Keratinocyte (primary cell): ENCODE measurements around the gene CSRNP2. TPM values are rescaled to one million over a fixed set of nuclear protein-coding genes. Genes with fewer than 3 reads are reported as not detected.

Source experiments
- DNase-seq: peaks from one replicate; pipeline ENCODE4 v3.0.0-alpha.2; 2011; ENCODE audit warnings: low read depth, missing footprints, low spot score
- FAIRE-seq: peaks from 2 replicates; lab custom pipeline; 2011; peaks lifted over from hg19 to GRCh38; lab: Jason Lieb, UNC
- H2AFZ ChIP-seq: 2 replicates; pipeline ENCODE4 v1.6.0; 2012; ENCODE audit warnings: low read length, control low read depth, inconsistent platforms; ENCODE audit not compliant: control insufficient read depth
- H3K27ac ChIP-seq: 2 replicates; pipeline ENCODE4 v1.5.1; 2011; ENCODE audit warnings: low read length; ENCODE audit not compliant: control insufficient read depth, insufficient read depth
- H3K27me3 ChIP-seq: 3 replicates; pipeline ENCODE4 v1.6.0; 2011; ENCODE audit warnings: low read length; ENCODE audit not compliant: control insufficient read depth, insufficient read depth; ENCODE audit errors: extremely low read depth
- H3K36me3 ChIP-seq, 2 experiments: 2 replicates in 1 of 2; 3 replicates in 1 of 2; pipeline ENCODE4 v1.5.1; 2011; ENCODE audit warnings: low read length in 2 of 2, mild to moderate bottlenecking in 1 of 2; ENCODE audit not compliant: control insufficient read depth in 2 of 2, insufficient read depth in 2 of 2; ENCODE audit errors: extremely low read depth in 1 of 2
- H3K4me1 ChIP-seq: 3 replicates; pipeline ENCODE4 v1.5.1; 2011; ENCODE audit warnings: low read length; ENCODE audit not compliant: control insufficient read depth, insufficient read depth; ENCODE audit errors: extremely low read depth
- H3K4me2 ChIP-seq: 3 replicates; pipeline ENCODE4 v1.6.0; 2011; ENCODE audit warnings: low read depth, low read length; ENCODE audit not compliant: control insufficient read depth, insufficient read depth; ENCODE audit errors: extremely low read depth
- H3K4me3 ChIP-seq, 3 experiments: fragments of 200-600 bp in 1 of 3; sonication (generic) in 1 of 3; 2 replicates in 2 of 3; 3 replicates in 1 of 3; pipeline ENCODE4 v1.5.1; 2011 to 2016; ENCODE audit warnings: low read length in 3 of 3, mild to moderate bottlenecking in 3 of 3, control low read depth in 2 of 3, inconsistent platforms in 1 of 3, low read depth in 1 of 3, mixed read lengths in 1 of 3, mixed run types in 1 of 3, moderate library complexity in 1 of 3; ENCODE audit not compliant: control insufficient read depth in 2 of 3, insufficient read depth in 2 of 3; ENCODE audit errors: extremely low read depth in 1 of 3
- H3K79me2 ChIP-seq: 2 replicates; pipeline ENCODE4 v1.6.0; 2012; ENCODE audit warnings: low read length; ENCODE audit not compliant: control insufficient read depth, insufficient read depth
- H3K9ac ChIP-seq: 3 replicates; pipeline ENCODE4 v1.6.0; 2011; ENCODE audit warnings: low read length; ENCODE audit not compliant: control insufficient read depth, insufficient read depth; ENCODE audit errors: extremely low read depth
- H3K9me1 ChIP-seq: 3 replicates; pipeline ENCODE4 v1.6.0; 2011; ENCODE audit warnings: low read length; ENCODE audit not compliant: control insufficient read depth, insufficient read depth; ENCODE audit errors: extremely low read depth
- H3K9me3 ChIP-seq: 2 replicates; pipeline ENCODE4 v1.5.1; 2012; ENCODE audit warnings: low read depth, low read length; ENCODE audit not compliant: control insufficient read depth
- H4K20me1 ChIP-seq: 3 replicates; pipeline ENCODE4 v1.6.0; 2011; ENCODE audit warnings: low read length; ENCODE audit not compliant: control insufficient read depth, insufficient read depth; ENCODE audit errors: extremely low read depth
- CTCF ChIP-seq, 3 experiments: IDR thresholded peaks in 1 of 3; conservative IDR thresholded peaks in 1 of 3; optimal IDR thresholded peaks in 1 of 3; 2 replicates in 2 of 3; 3 replicates in 1 of 3; pipeline versions ENCODE3 to v1.5.1; 2011; ENCODE audit warnings: low read length in 3 of 3, mild to moderate bottlenecking in 3 of 3, moderate library complexity in 2 of 3, control low read depth in 1 of 3, inconsistent platforms in 1 of 3; ENCODE audit not compliant: insufficient read depth in 2 of 3; ENCODE audit errors: extremely low read depth in 1 of 3
- EZH2 ChIP-seq: IDR thresholded peaks from one replicate; pipeline ENCODE4 v1.6.1; 2012; ENCODE audit warnings: inconsistent platforms, mild to moderate bottlenecking, low read length, moderate library complexity
- dilution Hi-C: fragments of 300-500 bp; cut with MboI; formaldehyde crosslinking; loops from one replicate; pipeline ENCODE4 v1.7.0; 2020; ENCODE audit warnings: low sequenced_read_pairs; ENCODE audit not compliant: extremely low pct_ligation_motif_present
- polyA plus RNA-seq, 5 experiments: library from polyadenylated mRNA; depleted of rRNA in 3 of 5; stranded (reverse) in 3 of 5; stranded (forward) in 1 of 5; unstranded in 1 of 5; fragments of >200 nt; gene quantifications; 1 replicate in 1 of 5; 2 replicates in 3 of 5; 3 replicates in 1 of 5; pipeline versions ENCODE4 v1.2.1 to v1.2.3, GENCODE V29; 2011 to 2012; ENCODE audit warnings: missing spikeins in 2 of 5, low read depth in 1 of 5, low replicate concordance in 1 of 5

Gene CSRNP2
- polyA plus RNA-seq, 1 donor (not counting 4 experiments of a cell fraction or from before 2014, with no cell fraction given): 18.4 TPM

GRCh38 chr12:51127050-51127729 lies 43.8 kb upstream of the CSRNP2 start:
- TF ChIP-seq EZH2 (no peak), CTCF (optimal IDR thresholded peaks at IDR 0.05 in 1 of 3, IDR thresholded peaks at IDR 0.05 in 1 of 3, conservative IDR thresholded peaks at IDR 0.05 in 1 of 3; ENCODE audit: extremely low read depth in 1 of 3, insufficient read depth in 2 of 3, low read length in 3 of 3) (no peak)
- no peaks in the 10 kb centered on the region for H4K20me1 ChIP-seq
- H3K4me1 ChIP-seq: peaks cover 25% of the 10 kb centered on the region
- dilution Hi-C loops: no loop called here
- peak overlapping the region; percentile 80 for H3K27ac ChIP-seq
- peak overlapping the region in 2 of 3 experiments; percentile 8 for H3K4me3 ChIP-seq
- H3K27me3 ChIP-seq: no peaks in the 10 kb centered on the region
- H3K79me2 ChIP-seq: no peaks in the 10 kb centered on the region
- H3K9me3 ChIP-seq: no peaks in the 10 kb centered on the region
- peaks cover 6% of the 10 kb centered on the region in 2 experiments for H3K36me3 ChIP-seq
- DNase-seq: peak; percentile 21
- H2AFZ ChIP-seq: peak overlapping the region; percentile 25
- H3K9ac ChIP-seq: peak overlapping the region; percentile 54
- no peaks in the 10 kb centered on the region for H3K9me1 ChIP-seq
- peak overlapping the region; percentile 63 for H3K4me2 ChIP-seq
- peak; percentile 78 for FAIRE-seq

GRCh38 chr12:51126297-51126696 lies 42.9 kb upstream of the CSRNP2 start:
- no peak overlapping the region for H3K9ac ChIP-seq
- peak overlapping the region; percentile 80 for H3K27ac ChIP-seq
- H3K4me2 ChIP-seq: no peak overlapping the region
- H3K79me2 ChIP-seq: no peaks in the 10 kb centered on the region
- no peaks in the 10 kb centered on the region for H4K20me1 ChIP-seq
- peaks cover 25% of the 10 kb centered on the region for H3K4me1 ChIP-seq
- TF ChIP-seq CTCF (optimal IDR thresholded peaks at IDR 0.05 in 1 of 3, IDR thresholded peaks at IDR 0.05 in 1 of 3, conservative IDR thresholded peaks at IDR 0.05 in 1 of 3; ENCODE audit: extremely low read depth in 1 of 3, insufficient read depth in 2 of 3, low read length in 3 of 3) (no peak), EZH2 (no peak)
- FAIRE-seq (peak; percentile 20), DNase-seq (no peak)
- H3K9me3 ChIP-seq: no peaks in the 10 kb centered on the region
- no peak overlapping the region for H2AFZ ChIP-seq
- peaks cover 6% of the 10 kb centered on the region in 2 experiments for H3K36me3 ChIP-seq
- no peaks in the 10 kb centered on the region for H3K9me1 ChIP-seq
- dilution Hi-C loops: no loop called here
- H3K4me3 ChIP-seq: no peak overlapping the region
- no peaks in the 10 kb centered on the region for H3K27me3 ChIP-seq
